NCI-H187 (cell line): ENCODE data around the gene TRIM74.
"Not testable (repeated sequence)": the region's sequence is repeated elsewhere in the genome, so short reads cannot be mapped to it uniquely, and the experiment has no call there.

Source experiments
- DNase-seq, 2 experiments: peaks; one replicate each; lab custom pipeline; 2025; lab: John Stamatoyannopoulos, UW

TRIM74 gene

DNA sequence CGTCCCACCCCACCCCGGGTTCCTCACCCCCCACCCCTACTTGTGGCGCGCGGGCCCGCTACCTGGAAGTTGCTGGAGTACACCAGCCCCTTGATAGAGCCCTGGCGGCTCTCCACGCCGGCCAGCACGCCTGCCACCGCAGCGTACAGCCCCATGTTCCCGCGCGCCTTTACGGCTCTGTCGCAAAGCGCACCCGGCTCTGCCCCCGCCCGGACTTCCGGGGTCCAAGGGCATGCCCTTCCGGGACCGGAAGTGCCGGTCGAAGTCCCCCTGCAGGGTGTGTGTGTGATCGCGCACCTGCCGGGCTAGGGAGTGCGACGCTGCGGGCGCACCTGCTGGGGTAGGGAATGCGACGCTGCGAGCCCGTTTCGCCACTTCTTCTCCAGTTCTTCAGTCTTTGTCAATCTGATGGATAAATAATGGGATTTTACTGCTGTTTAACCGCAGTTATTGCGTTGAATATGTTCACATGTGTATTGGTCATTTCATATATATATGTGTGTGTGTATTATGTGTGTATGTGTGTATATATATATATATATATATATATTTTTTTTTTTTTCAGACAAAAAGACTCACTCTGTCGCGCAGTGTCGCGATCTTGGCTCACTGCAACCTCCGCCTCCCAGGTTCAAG, 14.6 kb downstream of the TRIM74 start:
- not testable (repeated sequence) for DNase-seq

- DNase-seq = not testable (repeated sequence)
These were observed 15.2 kb downstream of the TRIM74 start for GRCh38 chr7:72953901-72954562.

GRCh38 chr7:72950432-72950831, 18.8 kb downstream of the TRIM74 start:
- not testable (repeated sequence) for DNase-seq

GRCh38 chr7:72949686-72950085, 19.6 kb downstream of the TRIM74 start:
- DNase-seq = not testable (repeated sequence)

GRCh38 chr7:72949276-72949675, 20.0 kb downstream of the TRIM74 start:
- not testable (repeated sequence) for DNase-seq

DNA sequence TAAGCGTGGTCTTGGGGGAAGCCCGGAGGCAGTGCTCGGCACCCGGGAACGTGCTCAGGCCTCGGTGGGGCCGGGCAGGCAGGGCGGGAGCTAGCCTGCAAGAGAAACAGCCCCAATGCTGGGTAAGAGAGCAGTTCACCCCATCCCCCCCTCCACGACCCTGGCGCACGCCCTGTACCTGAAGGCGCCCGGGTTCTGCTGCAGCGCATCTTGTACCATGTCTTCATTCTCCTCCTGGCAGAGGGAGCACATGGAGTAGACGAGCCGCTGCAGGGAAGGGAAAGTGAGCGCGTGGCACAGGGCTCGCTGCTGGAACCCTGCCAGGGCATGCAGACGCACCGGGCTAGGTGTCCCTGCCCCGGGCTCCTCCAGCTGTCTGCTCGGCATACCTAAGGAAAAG, 20.6 kb downstream of the TRIM74 start:
- not testable (repeated sequence) for DNase-seq

DNA sequence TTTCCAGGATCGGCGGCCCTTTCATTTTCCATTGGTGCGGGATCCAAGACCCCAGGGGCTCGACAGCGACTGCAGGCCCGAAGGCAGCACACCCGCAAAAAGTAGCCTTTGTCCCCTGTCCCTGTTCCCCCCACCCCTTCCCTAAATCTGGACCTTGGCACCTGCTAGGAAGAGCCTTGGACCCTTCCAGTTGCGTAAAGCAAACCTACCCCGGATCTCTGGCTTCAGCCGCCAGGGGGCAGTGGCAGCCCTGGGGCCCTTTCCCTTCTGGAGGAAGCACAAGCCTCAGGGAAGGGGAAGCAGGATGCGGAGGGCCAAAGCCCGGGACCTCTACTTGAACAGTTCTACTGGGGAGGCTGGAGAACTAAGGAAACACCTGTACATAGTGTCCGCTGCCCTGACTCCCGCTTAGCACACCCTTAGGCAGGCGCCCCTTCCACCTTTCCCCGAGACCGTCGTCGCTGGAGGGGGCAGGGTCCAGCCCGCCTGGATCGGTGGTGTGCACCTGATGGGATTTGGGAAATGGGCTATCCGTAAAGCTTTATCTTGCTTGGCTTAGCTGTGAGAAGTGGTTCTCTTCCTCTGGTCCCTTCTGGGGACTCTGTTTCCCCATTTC, 23.0 kb downstream of the TRIM74 start:
- DNase-seq = not testable (repeated sequence)

- not testable (repeated sequence) for DNase-seq
These were observed 23.7 kb downstream of the TRIM74 start for GRCh38 chr7:72945597-72945996.

GRCh38 chr7:72944937-72945336, 24.3 kb downstream of the TRIM74 start:
- DNase-seq = not testable (repeated sequence)

- DNase-seq = not testable (repeated sequence)
These were observed 26.3 kb downstream of the TRIM74 start for GRCh38 chr7:72942956-72943355.

DNA sequence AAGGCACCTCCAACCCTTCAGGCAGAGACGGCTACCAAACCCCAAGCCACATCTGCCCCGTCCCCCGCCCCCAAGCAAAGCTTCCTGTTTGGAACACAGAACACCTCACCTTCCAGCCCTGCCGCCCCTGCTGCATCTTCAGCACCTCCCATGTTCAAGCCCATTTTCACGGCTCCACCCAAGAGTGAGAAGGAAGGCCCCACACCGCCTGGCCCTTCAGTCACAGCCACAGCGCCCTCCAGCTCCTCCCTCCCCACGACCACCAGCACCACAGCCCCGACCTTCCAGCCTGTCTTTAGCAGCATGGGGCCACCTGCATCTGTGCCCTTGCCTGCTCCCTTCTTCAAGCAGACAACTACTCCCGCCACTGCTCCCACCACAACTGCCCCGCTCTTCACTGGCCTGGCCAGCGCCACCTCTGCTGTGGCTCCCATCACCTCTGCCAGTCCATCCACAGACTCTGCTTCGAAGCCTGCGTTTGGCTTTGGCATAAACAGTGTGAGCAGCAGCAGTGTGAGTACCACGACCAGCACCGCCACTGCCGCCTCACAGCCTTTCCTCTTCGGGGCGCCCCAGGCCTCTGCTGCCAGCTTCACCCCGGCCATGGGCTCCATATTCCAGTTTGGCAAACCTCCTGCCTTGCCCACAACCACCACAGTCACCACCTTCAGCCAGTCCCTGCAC, 27.1 kb downstream of the TRIM74 start:
- not testable (repeated sequence) for DNase-seq

DNA sequence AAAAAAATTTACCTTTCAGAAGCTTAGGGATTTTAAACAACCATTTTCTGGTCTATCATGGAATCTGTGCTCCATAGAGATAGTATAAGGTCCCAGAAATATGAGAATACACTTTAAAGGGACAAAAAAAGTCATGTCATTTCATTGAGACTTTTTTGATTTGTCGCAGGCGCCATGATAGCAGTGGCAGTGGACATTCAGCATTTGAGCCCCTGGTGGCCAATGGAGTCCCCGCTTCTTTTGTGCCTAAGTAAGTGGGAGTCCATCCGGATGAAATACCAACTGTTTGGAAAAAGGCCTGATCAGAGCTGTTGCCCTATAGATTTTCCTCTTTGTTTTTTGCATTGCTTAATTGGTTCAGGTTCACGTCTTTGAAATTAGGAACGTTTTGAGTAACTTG, 41.0 kb downstream of the TRIM74 start:
- not testable (repeated sequence) for DNase-seq

DNA sequence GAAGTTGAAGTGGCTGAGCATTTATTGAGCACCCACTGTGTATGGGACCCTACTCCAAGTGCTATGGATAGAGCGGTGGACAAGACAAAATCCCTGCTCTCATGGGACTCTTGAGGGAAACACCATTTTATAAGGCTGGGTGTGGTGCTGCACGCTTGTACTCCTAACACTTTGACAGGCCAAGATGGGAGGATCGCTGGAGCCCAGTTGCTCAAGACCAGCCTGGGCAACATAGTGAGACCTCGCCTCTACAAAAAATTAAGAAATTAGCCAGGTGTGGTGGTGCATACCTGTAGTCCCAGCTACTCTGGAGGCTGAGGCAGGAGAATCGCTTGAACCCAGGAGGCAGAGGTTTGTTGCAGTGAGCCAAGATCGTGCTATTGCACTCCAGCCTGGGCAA, 41.5 kb downstream of the TRIM74 start:
- not testable (repeated sequence) for DNase-seq

- peak in 1 of 2 experiments; percentile 5 for DNase-seq
These were observed 43.6 kb downstream of the TRIM74 start for GRCh38 chr7:72925546-72926120.

DNA sequence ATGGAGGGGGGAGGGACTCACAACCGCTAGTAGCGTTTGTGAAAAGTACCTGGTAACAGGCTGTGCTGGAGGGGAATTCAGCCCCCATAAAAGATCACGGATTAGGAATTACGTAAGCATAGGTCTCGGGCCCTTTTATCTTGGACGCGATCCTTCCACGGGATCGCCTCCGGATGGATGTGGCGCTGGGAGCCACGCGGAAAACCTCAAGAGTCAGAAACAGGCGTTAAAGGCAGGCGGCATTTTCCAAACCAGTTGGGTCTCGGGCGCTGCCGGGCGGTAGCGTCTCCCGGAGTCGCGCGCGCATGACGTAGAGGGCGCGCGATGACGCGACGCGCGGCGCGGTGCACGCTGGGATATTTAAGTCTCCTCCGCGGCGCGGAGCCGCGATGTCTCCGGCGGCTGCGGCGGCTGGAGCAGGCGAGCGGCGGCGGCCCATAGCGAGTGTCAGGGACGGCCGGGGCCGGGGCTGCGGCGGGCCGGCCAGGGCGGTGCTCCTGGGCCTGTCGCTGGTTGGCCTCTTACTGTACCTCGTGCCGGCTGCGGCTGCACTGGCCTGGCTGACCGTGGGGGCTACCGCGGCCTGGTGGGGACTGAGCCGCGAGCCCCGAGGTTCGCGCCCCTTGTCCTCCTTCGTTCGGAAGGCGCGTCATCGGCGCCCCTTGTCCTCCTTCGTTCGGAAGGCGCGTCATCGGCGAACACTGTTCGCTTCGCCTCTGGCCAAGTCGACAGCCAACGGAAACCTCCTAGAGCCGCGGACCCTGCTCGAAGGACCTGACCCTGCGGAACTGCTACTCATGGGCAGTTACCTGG, 44.3 kb downstream of the TRIM74 start, which contains the start of gene POM121:
Gene POM121, plus strand, starts transcription at position 363 of the 813 bp plus-strand sequence. Its CDS starts 27 bp downstream, at position 390.
- DNase-seq = peak; percentile 76 to 83

- no peak for DNase-seq
These were observed 44.9 kb downstream of the TRIM74 start for GRCh38 chr7:72924386-72924732.

- no peak for DNase-seq
These were observed 50.0 kb downstream of the TRIM74 start for GRCh38 chr7:72919256-72919775.

GRCh38 chr7:72914756-72915525, 54.3 kb downstream of the TRIM74 start:
- DNase-seq = not testable (repeated sequence)

DNA sequence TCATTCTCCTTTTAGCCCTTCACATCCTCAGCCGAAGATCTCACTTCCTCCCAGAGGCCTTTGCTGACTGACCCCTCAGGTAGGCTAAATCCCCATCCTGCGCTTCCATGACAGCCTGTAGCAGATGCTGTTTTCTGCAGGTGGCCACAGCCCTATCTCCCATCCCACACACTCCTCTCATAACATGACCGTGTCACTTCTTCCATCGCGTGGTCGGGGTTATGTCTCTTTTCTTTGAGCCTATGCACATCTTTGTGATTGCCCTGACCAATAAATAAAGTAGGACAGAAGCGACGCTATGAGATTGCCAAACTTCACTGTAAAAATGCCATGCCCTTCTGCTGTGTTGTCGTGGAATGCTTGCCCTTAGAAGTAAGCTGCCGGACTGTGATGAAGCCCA, 55.5 kb downstream of the TRIM74 start:
- DNase-seq = not testable (repeated sequence)

GRCh38 chr7:72911395-72911794, 57.9 kb downstream of the TRIM74 start:
- not testable (repeated sequence) for DNase-seq
